GM19240 (cell line): ENCODE data around the gene MRPL22.
"Not testable (repeated sequence)": the region's sequence is repeated elsewhere in the genome, so short reads cannot be mapped to it uniquely, and the experiment has no call there.

ENCODE experiments used
- DNase-seq: peaks from one replicate; pipeline ENCODE4 v3.0.0; 2011; ENCODE audit warnings: low spot score; ENCODE audit not compliant: insufficient read length

The MRPL22 gene

DNA sequence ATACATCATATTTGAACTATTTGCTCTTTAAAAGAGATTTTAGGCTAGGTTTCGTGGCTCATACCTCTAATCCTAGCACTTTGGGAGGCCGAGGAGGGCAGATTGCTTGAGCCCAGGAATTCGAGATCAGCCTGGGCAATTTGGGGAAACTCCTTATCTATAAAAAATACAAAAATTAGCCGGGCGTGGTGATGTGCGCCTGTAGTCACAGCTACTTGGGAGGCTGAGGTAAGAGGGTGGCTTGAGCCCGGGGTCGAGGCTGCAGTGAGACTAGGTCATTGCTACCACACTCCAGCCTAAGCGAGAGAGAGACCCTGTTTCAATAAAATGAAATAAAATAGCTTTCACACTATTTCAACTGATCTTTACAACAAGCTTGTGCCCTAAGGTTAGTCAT lies 500 bp upstream of the MRPL22 start:
- no peak for DNase-seq

DNA sequence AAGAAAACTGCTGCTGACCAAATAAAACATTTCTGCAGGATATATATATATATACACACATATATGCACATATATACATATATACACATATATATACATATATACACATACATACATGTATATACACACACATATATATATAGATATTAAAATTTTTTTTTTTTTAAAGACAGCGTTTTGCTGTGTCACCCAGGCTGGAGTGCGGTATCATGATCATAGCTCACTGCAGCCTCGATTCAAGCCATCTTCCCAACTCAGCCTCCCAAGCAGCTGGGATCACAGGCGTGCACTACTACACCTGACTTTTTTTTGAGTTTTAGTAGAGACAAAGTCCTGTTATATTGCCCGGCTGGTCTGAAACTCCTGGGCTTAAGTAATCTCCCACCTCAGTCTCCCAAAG lies 2.7 kb downstream of the MRPL22 start:
- DNase-seq, result no peak

DNA sequence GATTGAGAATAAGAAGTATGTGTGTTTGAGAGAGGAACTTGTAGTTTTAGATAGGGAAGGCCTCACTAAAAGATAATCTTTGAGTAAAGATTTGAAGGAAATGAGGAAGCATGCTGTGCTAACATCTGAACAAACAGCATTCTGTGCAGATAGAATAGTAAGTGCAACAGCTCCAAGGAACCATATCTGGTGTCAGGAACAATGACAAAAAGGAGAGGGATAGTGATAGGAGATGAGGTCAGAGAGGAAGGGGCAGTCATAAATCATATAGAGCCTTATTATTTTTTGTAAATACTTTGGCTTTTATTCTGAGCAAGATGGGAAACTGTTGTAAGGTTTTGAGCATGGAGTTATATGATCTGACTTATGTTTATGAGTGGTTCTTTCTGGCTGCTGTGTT lies 3.8 kb downstream of the MRPL22 start:
- DNase-seq, result no peak

DNA sequence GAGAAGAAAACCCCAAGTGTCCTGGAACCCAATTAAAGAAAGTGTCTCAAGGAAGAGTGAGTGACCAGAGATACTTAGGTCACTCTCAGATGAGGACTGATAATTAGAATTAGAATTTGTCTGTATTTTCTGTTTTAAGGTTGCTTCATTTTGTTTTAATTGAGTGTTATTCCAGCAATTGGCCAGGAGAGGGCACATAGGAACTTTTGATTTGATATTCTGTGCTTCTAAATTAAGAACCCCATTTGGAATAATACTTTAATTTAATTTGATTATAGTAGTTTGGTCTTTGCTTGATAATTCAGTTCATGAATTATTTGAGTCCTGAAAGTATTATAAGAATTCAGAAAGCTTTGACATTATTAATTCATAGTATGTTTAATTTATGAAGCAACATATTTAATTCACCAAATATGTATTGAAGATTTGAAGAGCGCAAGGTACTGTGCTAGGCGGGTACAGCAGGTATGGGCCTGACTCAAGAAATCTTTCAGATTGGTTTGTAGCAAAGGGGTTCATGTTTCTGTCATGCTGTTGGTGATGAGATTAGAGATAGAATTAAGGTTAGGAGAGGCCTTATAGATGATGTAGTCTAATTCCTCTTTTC lies 4.9 kb downstream of the MRPL22 start:
- no peak for DNase-seq

DNA sequence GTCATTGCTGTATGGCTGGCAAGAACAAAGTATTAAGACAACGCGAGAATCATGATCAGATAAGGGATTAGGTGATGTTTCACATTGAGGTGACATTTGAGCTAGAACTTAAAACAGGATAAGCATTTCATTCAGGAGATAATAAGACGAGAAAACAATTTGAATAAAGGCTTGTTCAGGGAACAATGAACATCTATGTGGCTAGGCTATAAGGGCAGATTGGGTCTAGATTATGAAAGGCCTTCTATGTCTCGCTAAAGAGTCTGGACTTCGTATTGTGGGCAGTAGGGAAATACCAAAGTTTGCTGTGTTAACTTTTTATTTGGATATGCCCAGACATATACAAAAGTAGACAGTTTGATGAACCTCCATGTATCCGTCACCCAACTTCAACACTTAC lies 6.9 kb downstream of the MRPL22 start:
- DNase-seq, result no peak

DNA sequence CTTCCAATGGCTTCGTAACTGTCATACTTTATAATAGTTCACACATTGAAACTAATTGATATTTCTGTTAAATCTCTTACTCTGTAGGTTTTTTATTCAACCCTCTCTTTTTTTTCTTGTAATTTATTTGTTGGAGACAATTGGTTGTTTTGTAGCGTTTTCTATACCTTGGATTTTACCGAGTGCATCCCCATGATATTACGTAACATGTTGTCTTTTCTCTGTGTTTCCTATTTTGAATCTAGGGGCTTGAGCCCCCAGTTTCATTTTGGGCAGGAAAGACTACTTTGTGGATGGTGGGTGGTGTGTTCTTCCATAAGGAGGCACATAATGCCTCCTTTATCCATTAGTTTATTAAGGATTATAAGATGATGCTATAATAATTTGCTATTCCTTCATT lies 7.4 kb downstream of the MRPL22 start:
- DNase-seq, result no peak

DNA sequence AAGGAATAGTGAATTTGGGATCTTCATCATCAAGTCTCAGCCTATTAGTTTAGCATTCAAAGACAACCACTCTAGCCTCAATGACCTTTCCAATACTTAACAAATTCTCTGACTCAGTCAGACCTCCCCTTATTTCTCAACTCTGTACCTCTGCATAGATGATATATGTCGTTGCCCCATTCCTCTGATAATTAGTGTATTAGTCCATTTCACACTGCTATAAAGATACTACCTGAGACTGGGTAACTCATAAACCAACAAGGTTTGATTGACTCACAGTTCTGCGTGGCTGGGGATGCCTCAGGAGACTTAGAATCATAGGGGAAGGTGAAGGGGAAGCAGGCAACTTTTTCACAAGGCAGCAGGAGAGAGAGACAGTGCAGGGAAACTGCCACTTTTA lies 8.9 kb downstream of the MRPL22 start:
- DNase-seq, result no peak

DNA sequence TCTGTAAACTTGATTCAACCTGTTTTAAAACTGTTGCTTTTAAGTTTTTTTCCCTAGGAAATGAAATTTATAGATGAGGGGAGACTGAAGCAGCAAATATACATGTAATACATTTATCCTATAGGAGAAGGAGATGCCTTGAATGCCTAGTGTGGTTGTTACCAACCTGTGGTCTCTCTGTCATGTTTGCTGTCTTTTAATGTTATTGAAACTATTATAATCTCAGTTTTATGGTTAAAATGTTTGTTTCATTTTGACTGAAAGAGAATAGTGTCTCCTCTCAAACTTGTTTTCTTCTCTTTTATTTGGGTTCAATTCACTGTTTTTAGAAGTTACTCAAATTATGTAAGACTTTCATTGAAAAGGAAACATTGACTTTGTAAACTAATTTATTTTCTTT lies 15.8 kb downstream of the MRPL22 start:
- no peak for DNase-seq

DNA sequence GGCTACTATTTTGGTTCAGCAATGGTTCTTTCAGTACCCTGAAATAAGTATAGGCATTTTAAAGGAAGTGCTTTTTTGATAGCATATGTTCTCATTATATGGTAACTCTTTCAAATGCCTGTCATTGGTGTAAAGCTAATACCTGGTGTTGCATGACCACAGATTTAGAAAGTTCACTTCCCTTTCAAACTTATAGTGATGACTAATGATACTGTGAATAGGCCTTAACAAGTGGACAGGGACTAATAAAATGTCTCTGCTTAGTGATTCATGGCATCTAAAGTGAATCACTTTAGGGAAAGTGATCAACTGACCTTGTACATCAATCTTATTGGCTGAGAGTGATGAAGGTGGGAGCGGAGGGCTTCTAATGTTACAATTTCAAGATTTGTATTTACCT lies 21.6 kb downstream of the MRPL22 start:
- no peak for DNase-seq

DNA sequence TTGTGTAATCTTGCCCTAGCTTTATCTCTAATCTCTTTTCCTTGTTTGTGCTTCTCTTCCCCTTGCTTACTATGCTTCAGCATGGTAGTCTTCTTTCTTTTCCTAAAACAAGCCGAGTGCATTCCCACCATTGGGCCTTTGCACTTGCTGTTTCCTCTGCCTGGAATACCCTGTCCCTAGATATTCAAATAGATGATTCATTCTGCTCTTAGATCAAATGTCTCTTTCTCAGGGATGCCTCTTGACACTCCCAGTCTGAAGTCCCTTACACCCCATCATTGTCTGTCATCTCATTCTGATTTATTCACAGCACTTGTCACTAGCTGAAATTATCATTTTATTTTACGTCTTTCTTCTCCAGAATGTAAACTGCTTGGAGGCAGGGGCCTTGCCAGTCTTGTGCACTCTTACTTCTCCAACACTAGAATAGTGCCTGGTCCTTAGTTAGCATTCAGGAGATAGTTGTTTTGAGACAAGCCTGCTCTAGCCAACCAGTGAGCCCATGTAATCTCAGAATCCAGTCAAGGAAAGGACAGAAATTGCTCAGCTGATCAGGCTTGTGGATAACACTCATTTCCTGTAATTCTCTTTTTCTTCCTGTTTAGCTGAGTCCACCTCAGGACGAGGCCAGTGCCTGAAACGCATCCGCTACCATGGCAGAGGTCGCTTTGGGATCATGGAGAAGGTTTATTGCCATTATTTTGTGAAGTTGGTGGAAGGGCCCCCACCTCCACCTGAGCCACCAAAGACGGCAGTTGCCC lies 25.4 kb downstream of the MRPL22 start:
- DNase-seq, result no peak

DNA sequence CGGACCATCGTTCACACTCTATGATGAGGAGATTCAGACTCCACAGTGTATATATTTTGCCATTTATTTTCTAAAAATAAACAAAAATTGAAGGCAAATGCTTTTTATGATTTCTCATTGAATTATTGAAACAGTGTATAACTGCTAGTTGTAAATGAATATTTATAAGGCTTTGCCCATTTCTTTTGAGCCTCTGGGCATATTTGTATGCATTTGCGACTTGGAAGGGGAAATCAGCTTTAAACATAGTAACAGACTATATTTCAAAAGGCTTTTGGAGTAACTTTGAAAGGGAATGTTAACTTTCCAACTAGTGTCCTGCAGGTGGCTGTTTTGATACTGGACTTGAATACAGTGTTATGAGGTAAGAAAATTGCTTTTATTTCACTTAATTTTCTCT lies 26.0 kb downstream of the MRPL22 start:
- no peak for DNase-seq

DNA sequence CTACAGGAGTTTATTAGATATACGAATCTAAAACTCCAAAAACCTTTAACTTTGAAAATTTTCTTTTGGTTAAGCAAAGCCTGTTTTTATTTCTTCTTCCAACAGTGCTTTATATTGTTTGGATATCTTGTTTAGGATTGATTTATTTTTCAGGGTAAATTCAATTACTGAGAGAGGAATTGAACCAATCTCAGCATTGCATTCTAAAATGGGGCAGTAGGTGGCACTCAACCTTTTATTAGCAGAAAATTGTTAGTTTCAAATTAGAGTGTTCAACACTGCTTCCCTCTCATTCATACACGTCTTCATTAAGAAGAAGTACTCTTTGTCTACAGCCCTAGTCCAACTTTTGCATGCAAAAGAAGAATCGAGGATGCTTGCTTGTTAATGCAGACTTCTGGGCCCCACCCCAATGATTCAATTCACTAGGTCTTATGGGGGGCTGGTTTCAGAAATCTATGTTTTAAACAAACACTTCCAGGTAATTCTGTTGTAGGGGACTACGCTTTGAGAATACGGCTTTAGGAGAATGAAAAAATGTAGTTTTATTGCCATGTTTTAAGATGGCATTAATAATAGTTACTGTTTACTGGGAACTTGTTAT lies 26.6 kb downstream of the MRPL22 start:
- no peak for DNase-seq

DNA sequence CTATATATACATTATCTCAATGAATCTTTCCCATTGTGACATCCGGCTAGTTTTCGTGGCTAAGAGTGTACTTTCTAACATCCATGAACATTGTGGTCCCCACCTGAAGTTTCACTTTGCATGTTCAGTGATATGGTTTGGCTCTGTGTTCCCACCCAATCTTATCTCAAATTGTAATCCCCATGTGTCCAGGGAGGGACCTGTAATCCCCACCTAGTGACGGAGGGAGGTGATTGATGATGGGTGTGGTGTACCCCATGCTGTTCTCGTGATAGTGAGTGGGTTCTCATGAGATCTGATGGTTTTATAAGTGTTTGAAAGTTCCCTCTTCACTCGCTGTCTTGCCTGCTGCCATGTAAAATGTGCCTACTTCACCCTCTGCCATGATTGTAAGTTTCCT lies 28.1 kb downstream of the MRPL22 start:
- no peak for DNase-seq

DNA sequence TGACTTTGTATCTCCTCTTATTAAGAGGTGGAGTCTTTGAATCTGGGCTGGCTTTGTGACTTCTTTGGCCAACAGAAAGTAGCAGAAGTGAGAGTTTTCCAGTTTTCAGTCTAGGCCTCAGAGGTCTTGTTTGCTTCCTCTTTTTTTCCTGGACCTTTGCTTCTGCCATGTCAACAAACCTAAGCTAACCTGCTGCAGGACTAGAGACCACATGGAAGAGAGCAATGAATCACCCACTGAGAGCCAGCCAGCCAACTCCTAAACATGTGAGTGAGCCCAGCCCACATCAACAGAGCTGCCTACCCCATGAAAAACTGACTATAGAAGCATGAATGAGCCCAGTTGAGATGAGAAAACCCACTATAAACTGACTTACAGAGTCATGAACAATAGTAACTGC lies 29.9 kb downstream of the MRPL22 start:
- no peak for DNase-seq

DNA sequence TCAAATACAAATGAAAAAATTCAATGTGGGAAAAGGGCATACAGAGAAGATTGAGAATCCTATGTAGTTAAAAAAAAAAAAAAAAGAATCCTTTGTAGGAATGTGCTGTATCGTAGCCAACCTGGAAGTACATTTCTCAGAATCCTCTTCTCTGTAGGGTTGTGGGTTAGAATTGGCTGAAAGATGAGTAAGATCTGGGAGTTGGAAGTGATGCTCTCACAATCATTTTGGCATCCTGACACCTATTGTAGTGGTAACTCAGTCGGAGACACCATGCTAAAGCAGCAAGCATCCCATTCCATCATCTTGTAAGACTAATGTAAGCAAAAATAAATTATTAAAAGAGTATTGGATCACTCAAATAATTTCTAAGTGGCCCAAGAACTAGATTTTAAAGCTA lies 30.6 kb downstream of the MRPL22 start:
- no peak for DNase-seq

DNA sequence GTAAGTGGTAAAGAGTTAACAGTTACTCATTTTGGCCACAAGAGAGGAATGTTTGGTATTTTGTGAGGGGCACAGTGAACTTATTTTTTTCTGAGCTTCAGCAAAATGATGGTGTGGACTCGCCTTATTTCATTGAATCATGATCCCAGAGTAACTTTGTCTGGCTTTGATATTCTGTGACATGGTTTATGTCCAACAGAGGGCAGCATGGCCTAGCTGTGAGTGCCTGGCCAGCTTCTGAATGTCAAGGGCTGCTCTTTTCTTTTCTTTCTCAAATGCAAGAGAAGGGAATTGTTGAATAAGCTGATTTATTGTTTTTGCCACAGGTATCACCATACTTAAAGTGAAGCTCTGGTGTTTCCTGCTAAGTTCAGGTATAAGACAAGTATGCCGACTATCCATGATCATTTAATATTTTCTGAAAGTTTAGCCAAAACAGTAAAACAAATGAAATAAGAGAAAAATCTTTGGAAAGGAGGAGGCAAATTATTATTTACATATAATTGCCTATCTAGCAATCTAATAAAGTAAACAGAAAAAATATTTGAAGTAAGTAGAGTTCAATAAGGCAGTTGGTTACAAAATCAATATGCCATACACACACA lies 31.7 kb downstream of the MRPL22 start:
- DNase-seq, result no peak

DNA sequence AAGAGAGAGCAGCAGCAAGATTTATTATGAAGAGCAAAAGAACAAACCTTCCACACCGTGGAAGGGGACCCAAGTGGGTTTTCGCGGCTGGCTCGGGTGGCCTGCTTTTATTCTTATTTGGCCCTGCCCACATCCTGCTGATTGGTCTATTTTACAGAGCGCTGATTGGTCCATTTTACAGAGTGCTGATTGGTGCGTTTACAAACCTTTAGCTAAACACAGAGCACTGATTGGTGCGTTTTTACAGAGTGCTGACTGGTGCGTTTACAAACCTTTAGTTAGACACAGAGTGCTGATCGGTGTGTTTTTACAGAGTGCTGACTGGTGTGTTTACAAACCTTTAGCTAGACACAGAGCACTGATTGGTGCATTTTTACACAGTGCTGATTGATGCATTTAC lies 35.2 kb downstream of the MRPL22 start:
- not testable (repeated sequence) for DNase-seq

DNA sequence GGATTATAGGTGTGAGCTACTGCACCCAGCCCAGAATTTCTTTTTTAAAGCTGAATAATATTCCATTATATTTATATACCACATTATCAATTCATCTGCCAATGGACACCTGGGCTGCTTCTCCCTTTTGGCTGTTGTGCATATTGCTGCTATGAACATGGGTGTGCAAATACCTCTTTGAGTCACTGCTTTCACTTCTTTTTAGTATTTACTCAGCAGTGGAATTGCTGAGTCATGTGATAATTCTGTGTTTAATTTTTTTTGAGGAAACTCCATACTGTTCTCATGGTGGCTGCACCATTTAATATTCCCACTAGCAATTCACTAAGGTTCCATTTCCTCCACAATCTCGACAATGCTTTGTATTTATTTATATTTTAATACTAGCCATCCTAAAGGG lies 36.5 kb downstream of the MRPL22 start:
- DNase-seq, result no peak

DNA sequence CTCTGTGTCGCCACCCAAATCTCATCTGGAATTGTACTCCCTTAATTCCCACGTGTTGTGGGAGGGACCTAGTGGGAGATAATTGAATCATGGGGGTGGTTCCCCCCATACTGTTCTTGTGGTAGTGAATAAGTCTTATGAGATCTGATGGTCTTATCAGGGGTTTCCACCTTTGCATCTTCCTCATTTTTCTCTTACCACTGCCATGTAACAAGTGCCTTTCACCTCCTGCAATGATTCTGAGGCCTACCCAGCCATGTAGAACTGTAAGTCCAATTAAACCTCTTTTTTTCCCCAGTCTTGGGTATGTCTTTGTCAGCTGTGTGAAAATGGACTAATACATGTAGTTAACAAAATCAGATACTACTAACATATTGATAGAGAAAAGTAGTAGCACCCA lies 37.4 kb downstream of the MRPL22 start:
- DNase-seq, result not testable (repeated sequence)

DNA sequence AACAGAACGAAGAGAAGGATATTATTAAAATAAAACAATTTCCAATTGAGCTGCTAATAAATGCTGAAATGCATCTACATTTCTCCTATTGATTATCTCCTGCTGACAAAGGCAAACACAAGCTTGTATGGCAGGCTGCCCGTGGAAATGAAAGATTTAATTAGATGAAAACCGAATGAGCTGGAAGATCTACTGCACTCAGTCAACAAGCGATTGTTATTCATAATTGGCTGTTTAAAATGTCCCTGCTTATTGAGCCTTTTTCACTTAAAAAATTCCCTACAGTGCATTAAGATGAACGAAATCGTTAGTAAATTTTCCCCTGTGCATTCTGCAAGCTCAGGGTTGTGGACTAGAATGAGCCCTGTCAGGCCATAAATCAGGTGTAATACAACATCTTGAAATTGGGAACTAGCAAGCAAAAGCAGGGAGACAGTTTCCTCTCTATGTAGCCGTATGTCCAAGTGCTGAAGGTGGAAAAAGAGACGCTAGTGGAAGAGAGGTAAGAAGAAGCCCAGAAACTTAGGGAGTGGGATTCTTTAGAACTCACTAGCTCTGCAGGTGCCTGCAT lies 44.2 kb downstream of the MRPL22 start:
- no peak for DNase-seq

DNA sequence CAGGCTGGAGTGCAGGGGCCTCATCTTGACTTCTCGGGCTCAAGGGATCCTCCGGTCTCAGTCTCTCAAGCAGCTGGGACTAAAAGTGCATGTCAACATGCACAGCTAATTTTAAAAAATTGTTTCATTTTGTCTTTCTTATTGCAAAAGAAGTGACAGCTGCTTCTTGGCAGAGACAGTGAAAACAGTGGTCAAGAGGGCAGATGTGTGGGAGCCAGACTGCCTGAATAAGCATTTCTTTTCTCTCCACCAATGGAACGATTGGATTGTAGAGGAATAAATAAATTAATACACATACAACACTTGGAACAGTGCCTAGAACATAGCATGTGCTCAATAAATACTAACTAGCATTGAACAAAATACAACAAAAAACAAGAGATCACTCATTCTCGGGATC lies 45.3 kb downstream of the MRPL22 start:
- no peak for DNase-seq

DNA sequence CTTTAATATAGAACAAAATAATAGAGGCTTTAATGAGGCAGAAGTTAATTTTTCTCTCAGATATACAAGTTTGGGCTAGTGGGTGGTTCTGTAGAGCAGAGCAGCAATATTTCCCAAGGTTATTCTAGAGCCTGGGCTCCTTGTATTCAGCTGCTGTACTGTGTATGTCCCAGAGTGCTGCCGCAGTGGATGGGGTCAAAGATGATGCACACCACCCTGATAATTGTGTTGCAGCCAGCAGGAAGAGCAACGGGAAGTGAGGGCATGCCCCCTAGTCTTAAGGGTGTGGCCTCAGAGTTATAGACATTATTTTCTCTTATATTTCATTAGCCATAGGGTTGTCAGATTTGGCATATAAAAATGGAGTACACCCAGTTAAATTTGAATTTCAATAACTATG lies 48.8 kb downstream of the MRPL22 start:
- DNase-seq, result no peak
